Liver (tissue), 9 donors: ENCODE data around the gene ART3. TPM values are rescaled to one million over a fixed set of nuclear protein-coding genes. Genes with fewer than 3 reads are reported as not detected.

Experiments
- DNase-seq: peaks from one replicate; pipeline ENCODE4 v3.0.0-alpha.2; 2017; ENCODE audit warnings: low spot score
- H3K27ac ChIP-seq, 2 donors: one replicate each; pipeline ENCODE4 v1.7.0; 2013; ENCODE audit warnings: inconsistent platforms in 2 of 2, low read length in 2 of 2, control low read depth in 1 of 2, low read depth in 1 of 2, mild to moderate bottlenecking in 1 of 2
- H3K27me3 ChIP-seq, 4 donors: one replicate each; pipeline versions ENCODE4 v1.6.1 to v1.7.0; 2013; ENCODE audit warnings: low read length in 3 of 4, inconsistent platforms in 1 of 4, mild to moderate bottlenecking in 1 of 4, moderate library complexity in 1 of 4; ENCODE audit not compliant: control insufficient read depth in 4 of 4, insufficient read depth in 4 of 4
- H3K36me3 ChIP-seq, 4 donors: one replicate each; pipeline versions ENCODE4 v1.6.1 to v1.7.0; 2013; ENCODE audit warnings: low read length in 3 of 4, mild to moderate bottlenecking in 3 of 4, low read depth in 1 of 4, moderate library complexity in 1 of 4; ENCODE audit not compliant: control insufficient read depth in 4 of 4, insufficient read depth in 3 of 4
- H3K4me1 ChIP-seq, 4 donors: one replicate each; pipeline versions ENCODE4 v1.6.1 to v1.7.0; 2013; ENCODE audit warnings: low read length in 3 of 4, mild to moderate bottlenecking in 3 of 4, moderate library complexity in 1 of 4; ENCODE audit not compliant: control insufficient read depth in 4 of 4, insufficient read depth in 4 of 4
- H3K4me3 ChIP-seq, 3 donors: one replicate each; pipeline versions ENCODE4 v1.6.1 to v1.7.0; 2013; ENCODE audit warnings: low read length in 3 of 3, control low read depth in 1 of 3, low read depth in 1 of 3, mild to moderate bottlenecking in 1 of 3
- H3K9ac ChIP-seq, 2 donors: one replicate each; pipeline ENCODE4 v1.7.0; 2013; ENCODE audit warnings: low read length in 2 of 2, mild to moderate bottlenecking in 2 of 2, moderate library complexity in 2 of 2, control low read depth in 1 of 2, low read depth in 1 of 2
- H3K9me3 ChIP-seq, 4 donors: one replicate each; pipeline versions ENCODE4 v1.6.1 to v1.7.0; 2013; ENCODE audit warnings: low read length in 3 of 4; ENCODE audit not compliant: control insufficient read depth in 4 of 4
- EGR1 ChIP-seq, 2 donors: IDR thresholded peaks; 2 replicates each; pipeline ENCODE4 v1.6.1; 2016 to 2018; ENCODE audit warnings: antibody characterized with exemption in 2 of 2, low read depth in 2 of 2
- FOXA1 ChIP-seq: IDR thresholded peaks from 2 replicates; pipeline ENCODE4 v1.6.1; 2016; ENCODE audit warnings: antibody characterized with exemption
- FOXA2 ChIP-seq: IDR thresholded peaks from 2 replicates; pipeline ENCODE4 v1.6.1; 2016; ENCODE audit warnings: antibody characterized with exemption
- GABPA ChIP-seq, 2 donors: IDR thresholded peaks in 1 of 2; conservative IDR thresholded peaks in 1 of 2; 2 replicates each; pipeline ENCODE4 v1.6.1; 2016; ENCODE audit warnings: antibody characterized with exemption in 2 of 2, mild to moderate bottlenecking in 1 of 2, moderate library complexity in 1 of 2
- HNF4A ChIP-seq, 2 donors: conservative IDR thresholded peaks; 2 replicates each; pipeline ENCODE4 v1.6.1; 2016; ENCODE audit warnings: antibody characterized with exemption in 2 of 2, mild to moderate bottlenecking in 2 of 2
- HNF4G ChIP-seq: IDR thresholded peaks from 2 replicates; pipeline ENCODE4 v1.6.1; 2016; ENCODE audit warnings: antibody characterized with exemption
- JUND ChIP-seq, 2 donors: IDR thresholded peaks; 2 replicates each; pipeline ENCODE4 v1.6.1; 2016; ENCODE audit warnings: antibody characterized with exemption in 2 of 2
- NR2F2 ChIP-seq: IDR thresholded peaks from 2 replicates; pipeline ENCODE4 v1.6.1; 2016; ENCODE audit warnings: antibody characterized with exemption
- RAD21 ChIP-seq, 2 donors: IDR thresholded peaks; 2 replicates each; pipeline ENCODE4 v1.6.1; 2016; ENCODE audit warnings: antibody characterized with exemption in 2 of 2, mild to moderate bottlenecking in 2 of 2
- RXRA ChIP-seq, 2 donors: IDR thresholded peaks; 2 replicates each; pipeline ENCODE4 v1.6.1; 2017 to 2018; ENCODE audit warnings: antibody characterized with exemption in 2 of 2, mild to moderate bottlenecking in 1 of 2
- SP1 ChIP-seq: IDR thresholded peaks from 2 replicates; pipeline ENCODE4 v1.6.1; 2018; ENCODE audit warnings: antibody characterized with exemption, mild to moderate bottlenecking
- YY1 ChIP-seq: IDR thresholded peaks from 2 replicates; pipeline ENCODE4 v1.6.1; 2016; ENCODE audit warnings: antibody characterized with exemption, mild to moderate bottlenecking
- WGBS: extraction: QIAGEN DNeasy Blood & Tissue Kit; methylation state at CpG from one replicate; pipeline ENCODE4 v1.1.7; 2013; 5-methylcytosine and 5-hydroxymethylcytosine counted together
- polyA plus RNA-seq, 2 donors: library from polyadenylated mRNA; stranded (reverse) in 1 of 2; unstranded in 1 of 2; fragments of 200-250 nt in 1 of 2; fragments of >200 nt in 1 of 2; fragmentation: Nextera tagmentation in 1 of 2; extraction: Ambion mirVana in 1 of 2; gene quantifications; one replicate each; pipeline versions ENCODE4 v1.2.1 to v1.2.3, GENCODE V29; 2013 to 2015
- total RNA-seq, 2 donors: library from RNA; depleted of rRNA; stranded (reverse); fragments of >200 nt; gene quantifications; one replicate each; pipeline ENCODE4 v1.2.3, GENCODE V29; 2014
- TF ChIP-seq, protein P1 (sequence below): IDR thresholded peaks from 2 replicates; pipeline ENCODE4 v1.6.1; 2016; ENCODE audit warnings: antibody characterized with exemption
- TF ChIP-seq, protein P2 (sequence below): fragments of 150-350 bp; IDR thresholded peaks from 2 replicates; pipeline ENCODE4 v1.5.1; 2017; ENCODE audit warnings: improper control_type of control experiment, low read depth, low read length; ENCODE audit not compliant: missing input control
- TF ChIP-seq, protein P3 (sequence below): IDR thresholded peaks from 2 replicates; pipeline ENCODE4 v1.6.1; 2016; ENCODE audit warnings: antibody characterized with exemption, mild to moderate bottlenecking
- donor health status: healthy.
- donor health status: healthy.
- donor health status: healthy.
- donor health status: healthy.
- donor health status: healthy.

The ART3 gene
- total and polyA plus RNA-seq, 4 donors = 0.08 TPM; not detected in 3

DNA sequence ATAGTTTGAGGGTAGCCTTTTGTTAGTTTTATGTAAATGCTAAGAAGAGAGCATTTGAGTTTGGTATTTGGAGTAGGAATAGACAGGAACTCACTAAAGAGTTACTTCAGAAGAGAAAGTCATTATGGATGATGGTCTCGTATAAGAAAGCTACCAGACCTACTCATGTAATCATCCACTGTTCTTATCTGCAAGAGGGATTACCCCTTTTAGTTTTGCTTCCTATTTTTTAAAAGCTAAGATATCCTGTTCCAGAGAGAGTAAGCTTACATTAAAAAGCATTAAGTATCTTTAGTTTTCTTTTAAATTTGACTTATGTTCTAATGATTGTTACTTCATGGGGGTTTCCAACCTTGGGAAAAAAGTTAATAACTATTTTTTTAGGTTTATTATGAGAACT lies 12.5 kb upstream of the ART3 start:
- TF ChIP-seq FOXA1 (no peak), HNF4A (conservative IDR thresholded peaks at IDR 0.05) (no peak), HNF4G (no peak), EGR1 (IDR thresholded peaks at IDR 0.05; ENCODE audit: low read depth in 2 of 2) (no peak), SP1 (no peak), RXRA (IDR thresholded peaks at IDR 0.05) (no peak), JUND (IDR thresholded peaks at IDR 0.05) (no peak), FOXA2 (no peak)
- TF ChIP-seq, protein P1, sequence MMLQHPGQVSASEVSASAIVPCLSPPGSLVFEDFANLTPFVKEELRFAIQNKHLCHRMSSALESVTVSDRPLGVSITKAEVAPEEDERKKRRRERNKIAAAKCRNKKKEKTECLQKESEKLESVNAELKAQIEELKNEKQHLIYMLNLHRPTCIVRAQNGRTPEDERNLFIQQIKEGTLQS = no peak
- TF ChIP-seq, protein P2, sequence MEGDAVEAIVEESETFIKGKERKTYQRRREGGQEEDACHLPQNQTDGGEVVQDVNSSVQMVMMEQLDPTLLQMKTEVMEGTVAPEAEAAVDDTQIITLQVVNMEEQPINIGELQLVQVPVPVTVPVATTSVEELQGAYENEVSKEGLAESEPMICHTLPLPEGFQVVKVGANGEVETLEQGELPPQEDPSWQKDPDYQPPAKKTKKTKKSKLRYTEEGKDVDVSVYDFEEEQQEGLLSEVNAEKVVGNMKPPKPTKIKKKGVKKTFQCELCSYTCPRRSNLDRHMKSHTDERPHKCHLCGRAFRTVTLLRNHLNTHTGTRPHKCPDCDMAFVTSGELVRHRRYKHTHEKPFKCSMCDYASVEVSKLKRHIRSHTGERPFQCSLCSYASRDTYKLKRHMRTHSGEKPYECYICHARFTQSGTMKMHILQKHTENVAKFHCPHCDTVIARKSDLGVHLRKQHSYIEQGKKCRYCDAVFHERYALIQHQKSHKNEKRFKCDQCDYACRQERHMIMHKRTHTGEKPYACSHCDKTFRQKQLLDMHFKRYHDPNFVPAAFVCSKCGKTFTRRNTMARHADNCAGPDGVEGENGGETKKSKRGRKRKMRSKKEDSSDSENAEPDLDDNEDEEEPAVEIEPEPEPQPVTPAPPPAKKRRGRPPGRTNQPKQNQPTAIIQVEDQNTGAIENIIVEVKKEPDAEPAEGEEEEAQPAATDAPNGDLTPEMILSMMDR = no peak
- TF ChIP-seq, protein P3, sequence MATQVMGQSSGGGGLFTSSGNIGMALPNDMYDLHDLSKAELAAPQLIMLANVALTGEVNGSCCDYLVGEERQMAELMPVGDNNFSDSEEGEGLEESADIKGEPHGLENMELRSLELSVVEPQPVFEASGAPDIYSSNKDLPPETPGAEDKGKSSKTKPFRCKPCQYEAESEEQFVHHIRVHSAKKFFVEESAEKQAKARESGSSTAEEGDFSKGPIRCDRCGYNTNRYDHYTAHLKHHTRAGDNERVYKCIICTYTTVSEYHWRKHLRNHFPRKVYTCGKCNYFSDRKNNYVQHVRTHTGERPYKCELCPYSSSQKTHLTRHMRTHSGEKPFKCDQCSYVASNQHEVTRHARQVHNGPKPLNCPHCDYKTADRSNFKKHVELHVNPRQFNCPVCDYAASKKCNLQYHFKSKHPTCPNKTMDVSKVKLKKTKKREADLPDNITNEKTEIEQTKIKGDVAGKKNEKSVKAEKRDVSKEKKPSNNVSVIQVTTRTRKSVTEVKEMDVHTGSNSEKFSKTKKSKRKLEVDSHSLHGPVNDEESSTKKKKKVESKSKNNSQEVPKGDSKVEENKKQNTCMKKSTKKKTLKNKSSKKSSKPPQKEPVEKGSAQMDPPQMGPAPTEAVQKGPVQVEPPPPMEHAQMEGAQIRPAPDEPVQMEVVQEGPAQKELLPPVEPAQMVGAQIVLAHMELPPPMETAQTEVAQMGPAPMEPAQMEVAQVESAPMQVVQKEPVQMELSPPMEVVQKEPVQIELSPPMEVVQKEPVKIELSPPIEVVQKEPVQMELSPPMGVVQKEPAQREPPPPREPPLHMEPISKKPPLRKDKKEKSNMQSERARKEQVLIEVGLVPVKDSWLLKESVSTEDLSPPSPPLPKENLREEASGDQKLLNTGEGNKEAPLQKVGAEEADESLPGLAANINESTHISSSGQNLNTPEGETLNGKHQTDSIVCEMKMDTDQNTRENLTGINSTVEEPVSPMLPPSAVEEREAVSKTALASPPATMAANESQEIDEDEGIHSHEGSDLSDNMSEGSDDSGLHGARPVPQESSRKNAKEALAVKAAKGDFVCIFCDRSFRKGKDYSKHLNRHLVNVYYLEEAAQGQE = no peak
- Histone ChIP-seq H3K27me3 (no peaks in the 10 kb centered on the region), H3K4me1 (peaks cover 0 to 18% (median 6%) of the 10 kb centered on the region in 4 donors), H3K36me3 (no peaks in the 10 kb centered on the region), H3K9ac (no peak overlapping the region), H3K4me3 (no peak overlapping the region), H3K27ac (no peak overlapping the region), H3K9me3 (no peaks in the 10 kb centered on the region)
- DNase-seq = no peak
- 81% methylated on average over 1 of the region's 1 CpG for WGBS

DNA sequence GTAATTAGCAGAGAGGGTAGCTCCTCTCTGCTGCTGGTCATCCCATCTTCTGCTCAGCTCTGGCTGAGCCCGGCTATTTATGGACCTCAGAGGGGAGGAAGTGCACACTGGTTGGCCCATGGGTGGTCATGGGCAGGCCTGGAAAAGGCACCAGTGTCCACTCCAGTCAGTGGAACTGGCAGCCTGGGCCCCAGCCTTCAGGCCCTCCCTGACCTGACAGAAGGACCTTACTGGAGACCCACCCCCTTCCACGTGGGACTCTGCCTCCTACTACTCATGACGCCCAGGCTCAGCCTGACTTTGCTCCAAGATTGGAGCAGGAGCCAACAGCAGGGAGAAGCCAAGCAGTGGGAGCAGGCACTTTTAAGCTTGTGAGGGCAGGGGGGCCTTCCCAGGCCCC lies 8.0 kb upstream of the ART3 start:
- Histone ChIP-seq H3K4me1 (no peaks in the 10 kb centered on the region), H3K4me3 (no peak overlapping the region), H3K9ac (no peak overlapping the region), H3K36me3 (no peaks in the 10 kb centered on the region), H3K27me3 (no peaks in the 10 kb centered on the region), H3K27ac (no peak overlapping the region), H3K9me3 (no peaks in the 10 kb centered on the region)
- DNase-seq = no peak
- TF ChIP-seq FOXA1 (no peak), FOXA2 (no peak), RAD21 (IDR thresholded peaks at IDR 0.05) (no peak), HNF4G (no peak), HNF4A (conservative IDR thresholded peaks at IDR 0.05) (no peak), YY1 (no peak), NR2F2 (no peak), GABPA (IDR thresholded peaks at IDR 0.05 in 1 of 2, conservative IDR thresholded peaks at IDR 0.05 in 1 of 2) (no peak)
- TF ChIP-seq, protein P3 = no peak
- 82% methylated on average over 3 of the region's 3 CpGs for WGBS
